CD4-positive, alpha-beta T cell treated with Interferon gamma for 1 hour (primary cell): ENCODE data around the gene LHPP.
"Not testable (repeated sequence)": the region's sequence is repeated elsewhere in the genome, so short reads cannot be mapped to it uniquely, and the experiment has no call there.

Source experiments
- DNase-seq: peaks from one replicate; pipeline ENCODE4 v3.0.0-alpha.2; 2020

Gene LHPP

DNA sequence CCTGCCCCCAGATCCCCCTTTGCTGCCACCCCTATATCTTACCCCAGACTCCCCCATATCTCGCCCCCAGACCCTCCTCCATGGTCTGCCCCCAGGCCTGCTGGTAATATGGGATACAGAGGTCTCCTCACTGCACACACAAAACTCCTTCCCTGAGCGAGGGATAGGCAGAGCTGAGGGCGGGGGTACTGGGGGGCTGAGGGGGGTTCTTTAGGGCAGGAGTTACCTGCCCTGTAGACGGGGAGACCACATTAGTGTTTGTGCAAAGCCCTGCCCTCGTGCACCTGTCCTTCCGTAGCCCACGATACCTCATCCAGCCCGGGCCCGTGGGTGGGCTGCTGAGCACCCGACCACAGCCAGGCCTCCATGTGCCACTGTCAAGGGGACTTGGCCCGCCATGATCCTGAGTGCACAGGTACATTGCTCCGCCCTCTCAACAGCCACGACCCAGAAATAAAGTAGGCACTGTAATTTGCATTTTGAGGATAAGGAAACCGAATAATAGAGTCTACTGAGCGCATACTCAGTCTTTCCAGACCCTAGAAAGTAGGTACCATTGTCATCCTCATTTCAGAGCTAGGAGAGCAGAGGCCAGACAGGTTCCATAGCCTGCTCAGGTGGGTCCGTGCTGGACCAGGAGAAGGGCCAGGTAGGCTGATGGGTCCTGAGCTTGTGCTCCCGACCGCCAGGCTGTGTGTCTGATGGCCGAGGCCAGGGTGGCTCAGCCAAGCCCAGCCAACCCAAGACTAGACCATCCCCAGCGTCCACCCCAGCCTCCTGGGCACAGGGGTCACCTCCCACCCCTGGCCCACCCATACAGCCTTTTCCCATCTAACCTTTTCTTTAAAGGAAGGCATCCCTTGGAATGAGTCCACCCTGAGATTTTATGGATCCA is 115.2 kb downstream of the LHPP start:
- DNase-seq, result no peak

DNA sequence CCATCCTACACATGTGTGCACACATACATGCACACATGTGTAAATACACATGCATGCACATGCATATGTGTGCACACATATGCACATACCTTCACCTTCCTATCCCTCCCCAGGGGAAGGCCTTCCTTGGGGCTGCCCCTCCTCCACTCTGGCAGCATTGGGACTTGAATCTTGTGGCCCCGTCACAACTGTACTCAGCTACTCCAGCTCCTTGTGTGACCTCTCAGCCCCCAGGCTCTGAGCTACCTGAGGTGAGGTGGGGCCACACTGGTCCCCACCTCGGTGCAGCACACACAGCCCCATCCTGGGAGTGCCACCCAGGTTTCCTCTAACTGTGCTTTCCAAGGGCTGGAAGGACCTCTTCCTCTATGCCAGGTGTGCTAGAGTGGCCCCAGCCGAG is 116.0 kb downstream of the LHPP start:
- DNase-seq, result no peak

DNA sequence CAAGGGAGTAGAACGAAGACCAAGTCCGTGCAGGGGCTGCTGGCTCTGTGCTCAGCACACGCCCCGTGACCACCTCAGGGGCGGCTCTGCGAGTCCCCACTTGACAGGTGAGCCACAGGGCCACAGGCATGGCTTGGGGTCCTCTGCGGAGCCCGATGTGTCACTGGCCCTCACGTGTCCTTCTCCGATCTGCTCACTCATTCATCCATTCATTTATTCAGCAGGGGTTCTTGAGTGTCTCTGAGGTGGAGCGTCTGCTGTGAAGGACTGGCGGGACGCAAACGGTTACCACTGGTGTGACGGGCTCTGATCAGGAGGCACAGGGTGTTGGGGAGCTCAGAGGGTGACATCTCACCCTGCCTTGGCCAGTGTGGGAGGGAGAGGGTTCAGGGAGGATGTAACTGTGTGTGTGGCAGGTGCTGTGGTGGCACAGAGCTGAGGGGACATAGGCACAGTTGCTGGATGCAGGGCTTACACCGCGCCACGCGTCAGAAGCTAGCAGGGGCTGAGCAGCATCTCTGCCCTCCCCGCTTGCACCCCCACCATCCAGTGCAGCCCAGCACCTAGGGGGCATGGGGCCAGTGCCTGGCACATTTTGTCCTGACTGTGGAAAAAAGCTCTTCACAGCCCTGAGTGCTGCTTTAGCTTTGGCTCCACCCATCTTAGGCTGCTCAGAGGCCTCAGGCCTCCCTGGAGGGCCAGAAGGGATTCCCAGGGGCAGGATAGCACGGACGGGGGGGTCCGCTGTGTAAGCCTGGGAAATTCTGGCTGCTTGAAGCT is 116.8 kb downstream of the LHPP start:
- no peak for DNase-seq

DNA sequence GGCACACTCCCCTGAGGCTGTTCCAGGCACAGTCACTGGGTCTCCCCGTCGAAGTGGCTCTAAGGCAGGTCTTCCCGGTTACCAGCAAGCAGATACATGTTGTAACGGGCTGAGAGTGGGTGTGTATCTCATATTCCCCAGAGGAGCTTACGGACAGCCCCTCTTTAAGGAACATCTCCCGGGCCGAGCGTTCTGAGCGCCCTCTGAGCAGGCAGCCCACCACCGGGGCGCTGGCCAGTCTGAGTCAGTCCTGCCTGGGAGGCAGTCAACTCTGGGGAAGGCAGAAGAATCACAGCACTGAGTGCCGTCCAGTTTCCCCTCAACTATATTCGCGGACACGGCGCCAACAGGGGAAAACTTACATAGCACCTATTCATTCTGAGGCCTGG is 117.4 kb downstream of the LHPP start:
- no peak for DNase-seq

DNA sequence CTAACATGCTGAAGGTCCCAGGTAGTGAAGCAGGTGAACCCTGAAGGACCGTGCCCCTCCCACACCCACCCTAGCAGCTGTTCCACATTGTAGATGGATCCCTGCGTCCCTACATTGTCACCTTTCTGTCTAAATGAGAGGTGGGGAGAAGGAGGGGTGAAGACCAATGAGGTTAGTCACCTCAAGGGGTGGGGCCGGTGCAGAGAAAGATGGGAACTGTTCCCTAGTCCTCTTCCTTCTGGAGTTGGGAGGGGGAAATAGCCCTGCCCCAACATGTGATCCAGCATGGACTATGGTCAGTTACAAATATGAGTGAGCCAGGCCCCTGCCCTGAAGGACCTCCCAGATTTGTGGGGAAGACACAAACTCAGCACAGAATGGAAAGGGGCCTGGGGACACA is 124.5 kb downstream of the LHPP start:
- DNase-seq, result no peak

DNA sequence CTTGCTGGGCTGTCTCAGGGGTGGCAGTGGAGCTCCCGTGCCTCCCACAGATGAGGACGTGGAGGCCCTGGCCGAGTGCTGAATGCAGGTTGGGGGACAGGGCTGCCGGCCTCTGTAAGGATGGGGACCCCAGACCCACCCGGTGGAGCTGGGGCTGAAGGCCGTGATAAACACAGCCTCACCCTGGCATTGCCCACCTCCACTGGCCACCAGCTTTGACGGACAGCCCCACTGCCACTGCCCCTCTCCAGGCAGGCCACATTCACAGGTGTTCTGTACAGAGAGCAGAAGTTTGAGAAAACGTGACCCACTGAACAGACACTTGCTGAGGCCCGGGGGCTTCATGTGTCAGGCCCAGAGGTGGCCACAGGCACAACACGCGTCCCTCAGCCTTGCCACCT is 126.2 kb downstream of the LHPP start:
- DNase-seq, result no peak

DNA sequence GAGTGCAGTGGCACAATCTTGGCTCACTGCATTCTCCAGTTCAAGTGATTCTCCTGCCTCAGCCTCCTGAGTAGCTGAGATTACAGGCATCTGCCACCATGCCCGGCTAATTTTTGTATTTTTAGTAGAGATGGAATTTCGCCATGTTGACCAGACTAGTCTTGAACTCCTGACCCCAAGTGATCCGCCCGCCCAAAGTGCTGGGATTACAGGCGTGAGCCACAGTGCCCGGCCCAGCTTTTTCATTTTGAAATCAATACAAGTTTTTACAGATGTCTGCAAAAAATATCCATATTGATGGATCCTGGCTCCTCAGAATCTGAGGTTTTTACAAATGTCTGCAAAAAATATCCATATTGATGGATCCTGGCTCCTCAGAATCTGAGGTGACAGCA is 126.7 kb downstream of the LHPP start:
- DNase-seq, result not testable (repeated sequence)

DNA sequence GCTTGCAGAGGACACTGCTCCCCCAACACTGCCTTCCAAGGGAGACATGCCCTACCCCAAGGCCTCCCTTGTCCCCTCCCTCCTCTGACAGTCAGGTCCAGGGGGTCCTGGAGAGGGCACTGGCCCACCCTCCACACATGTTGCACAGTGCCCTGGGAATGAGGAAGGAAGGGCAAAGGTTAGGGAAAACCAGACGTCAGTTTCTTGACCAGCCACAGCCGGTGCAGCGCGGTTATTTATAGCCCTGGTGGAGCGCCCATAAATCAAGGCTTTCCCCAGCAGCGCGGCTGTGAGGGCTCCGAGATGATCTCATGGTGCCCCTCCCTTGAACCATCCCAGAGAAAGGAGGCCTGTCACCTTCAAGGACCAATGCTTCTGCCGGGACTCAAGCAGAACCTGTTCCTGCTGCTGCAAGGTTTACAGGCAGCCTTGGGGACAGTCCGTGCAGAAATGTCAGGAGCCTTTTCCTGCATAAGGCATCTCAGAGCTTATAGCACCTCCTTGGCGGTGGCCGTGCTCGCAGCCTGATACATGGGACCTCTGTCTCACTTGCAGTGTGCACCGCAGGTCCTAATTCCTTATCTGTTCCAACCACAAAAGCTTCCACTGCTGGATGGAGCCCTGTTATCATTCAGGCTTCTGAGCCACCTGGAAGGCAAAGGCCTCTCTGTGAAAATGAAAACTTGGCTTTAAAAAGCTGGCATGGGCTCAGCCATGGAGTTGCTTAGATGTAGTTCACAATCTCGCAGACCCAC is 127.3 kb downstream of the LHPP start:
- no peak for DNase-seq

DNA sequence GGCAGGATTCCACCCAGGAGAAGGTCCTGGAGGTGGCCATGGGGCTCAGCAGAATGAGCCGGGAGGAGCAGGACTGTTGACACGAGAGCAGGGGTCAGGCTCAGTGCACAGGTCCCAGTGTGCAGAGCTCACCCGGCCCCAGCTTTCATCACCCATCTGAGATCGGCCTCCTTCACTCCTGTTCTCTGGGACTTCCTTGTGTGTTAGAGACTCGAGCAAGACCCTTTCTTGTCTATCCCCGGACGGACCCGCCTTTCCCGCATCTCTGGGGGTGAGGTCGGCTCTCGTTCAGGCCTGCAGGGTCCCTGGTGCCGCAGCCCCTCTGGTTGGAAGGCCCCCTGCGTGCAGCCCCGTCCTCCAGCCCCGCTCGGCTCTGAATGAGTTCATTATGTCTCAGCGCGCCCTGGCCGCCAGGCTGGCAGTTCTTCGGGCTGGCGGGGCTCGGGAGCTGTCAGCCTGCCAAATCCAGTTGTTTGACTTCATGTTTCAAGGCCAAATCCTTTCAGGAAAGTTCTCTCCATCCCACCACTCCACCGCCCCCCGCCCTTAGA is 127.9 kb downstream of the LHPP start:
- no peak for DNase-seq

DNA sequence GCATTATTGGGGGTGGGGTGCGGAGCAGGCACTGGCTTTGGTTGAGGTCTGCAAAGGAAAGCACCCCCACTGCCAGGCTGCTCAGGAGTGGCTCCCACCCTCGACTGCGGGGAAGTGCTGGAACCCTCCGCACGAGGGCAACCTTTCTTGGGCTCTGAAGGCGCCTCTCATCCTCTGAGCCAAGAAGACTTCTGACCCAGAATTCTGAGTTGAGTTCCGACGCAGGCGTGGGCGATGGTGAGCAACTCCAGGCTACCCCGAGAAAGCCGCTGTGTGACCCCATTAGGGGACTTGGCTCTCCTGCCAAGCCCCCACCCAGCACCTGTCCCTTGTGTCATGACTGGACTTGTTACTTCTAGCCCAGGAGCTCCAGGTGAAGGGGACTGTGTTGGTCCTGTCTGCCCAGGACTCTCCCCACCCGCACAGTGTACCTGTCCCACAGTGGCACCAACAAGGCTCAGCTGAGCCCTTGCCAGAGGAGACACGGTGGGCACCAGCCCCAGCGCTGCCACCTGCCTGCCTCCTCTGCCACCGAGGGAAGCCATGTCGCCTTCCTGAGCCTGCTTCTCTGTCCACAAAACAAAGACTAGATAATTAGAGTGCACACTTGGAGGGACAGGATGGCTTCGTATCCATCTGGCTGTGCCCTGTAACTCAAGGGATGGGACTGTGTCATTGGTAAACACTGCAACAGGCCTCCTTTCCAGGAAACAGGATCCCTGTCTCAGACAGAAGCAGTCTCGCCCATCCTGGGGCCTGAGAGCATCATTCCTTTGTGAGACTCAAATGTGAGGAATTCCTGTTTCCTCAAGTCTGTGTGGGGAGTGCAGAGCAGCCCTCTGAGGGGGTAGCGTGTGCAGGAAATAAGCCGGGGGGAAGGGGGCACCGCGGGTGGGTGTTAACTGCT is 128.8 kb downstream of the LHPP start:
- no peak for DNase-seq

DNA sequence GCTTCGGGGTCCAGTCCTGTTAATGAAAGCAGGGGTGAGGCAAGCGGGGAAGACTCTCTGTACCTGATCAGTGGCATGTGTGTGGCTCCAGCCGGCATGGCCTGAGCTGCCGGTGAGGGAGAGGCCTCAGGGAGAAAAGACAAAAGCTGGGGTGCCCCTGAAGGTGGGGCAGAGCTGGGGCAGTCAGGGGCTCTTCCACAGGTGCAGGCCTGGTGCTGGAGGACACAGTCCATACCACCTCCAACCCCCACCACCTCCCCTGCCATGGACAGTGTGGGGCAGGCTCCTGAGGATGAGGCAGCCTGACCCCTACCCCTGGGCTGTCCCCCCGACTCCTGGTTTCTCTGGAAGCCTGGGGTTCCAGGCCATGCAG is 129.5 kb downstream of the LHPP start:
- no peak for DNase-seq

DNA sequence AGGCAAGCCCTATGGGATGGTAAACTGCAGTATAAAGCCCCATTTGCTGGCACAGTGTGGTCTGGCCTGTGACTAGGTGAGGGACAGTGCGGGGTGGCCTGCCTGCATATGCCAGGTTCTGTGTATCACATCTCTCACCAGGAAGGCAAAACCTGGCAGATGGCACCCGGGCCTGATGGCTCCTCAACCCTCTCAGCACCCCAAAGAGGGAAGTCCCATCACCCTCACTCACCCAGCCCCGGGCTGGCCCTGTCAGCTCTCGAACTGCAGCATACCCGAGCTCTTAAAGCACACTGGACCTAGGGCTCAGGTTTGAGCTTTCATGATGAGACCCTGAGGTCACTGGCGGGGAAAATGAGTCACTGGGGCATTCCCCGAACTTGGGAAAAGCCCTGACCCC is 130.5 kb downstream of the LHPP start:
- DNase-seq, result no peak

DNA sequence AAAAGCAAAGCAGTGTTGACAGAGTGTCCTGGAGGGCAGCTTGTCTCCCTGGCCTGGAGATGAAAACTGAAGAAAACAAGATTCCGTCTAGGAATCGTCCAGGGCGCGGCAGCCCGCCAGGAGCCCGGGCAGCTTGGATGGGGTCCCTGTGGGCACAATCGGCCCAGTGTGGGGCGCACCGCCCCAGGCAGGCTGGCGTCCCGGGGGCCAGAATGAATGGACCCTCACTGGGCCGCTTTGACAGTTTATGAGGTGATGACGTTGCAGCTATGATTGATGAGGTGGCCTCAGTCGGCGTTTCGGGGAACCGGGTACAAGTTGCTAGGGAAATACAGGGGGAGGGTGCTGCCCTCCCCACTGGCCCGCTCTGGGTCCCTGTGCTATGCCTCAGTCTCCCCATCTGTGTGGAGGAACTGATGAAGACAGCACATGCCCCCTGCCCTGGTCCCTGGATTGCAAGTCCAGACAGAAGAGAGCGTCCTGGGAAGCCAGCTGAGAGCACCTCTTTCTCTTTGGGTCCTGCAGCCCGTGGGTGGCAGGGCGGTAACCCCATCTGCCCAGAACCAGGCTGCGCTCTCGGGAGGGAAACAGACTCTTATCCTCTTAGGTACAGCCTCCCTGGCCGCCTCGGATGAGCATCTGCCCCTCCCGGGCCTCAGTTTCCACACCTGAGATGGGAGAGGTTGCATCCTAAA is 131.3 kb downstream of the LHPP start:
- no peak for DNase-seq

DNA sequence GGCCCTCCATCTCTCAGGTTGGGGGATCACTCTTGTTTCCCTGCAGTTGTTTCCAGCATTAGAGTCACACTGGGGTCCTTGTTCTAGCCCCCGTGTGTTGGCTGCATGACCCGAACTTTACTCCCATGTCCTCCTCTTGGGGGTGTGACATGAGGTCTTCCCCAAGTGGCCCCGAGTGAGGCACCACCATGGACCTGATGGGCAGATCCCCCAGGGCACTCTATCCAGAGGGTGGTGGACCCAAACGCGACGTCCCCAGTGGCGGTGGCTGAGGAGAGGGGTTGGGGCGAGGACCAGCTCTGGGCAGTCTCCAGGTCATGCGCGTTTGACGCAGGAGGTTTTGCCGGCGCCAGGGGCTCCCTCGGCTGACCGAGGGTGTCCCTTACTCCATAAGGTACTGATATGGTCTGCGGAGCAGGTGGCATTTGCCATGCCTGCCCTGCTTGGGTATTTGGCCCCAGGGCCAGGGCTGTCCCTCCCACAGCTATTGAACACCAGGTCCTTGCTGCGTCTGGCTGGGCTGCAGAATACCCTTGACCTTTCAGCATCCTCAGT is 131.9 kb downstream of the LHPP start:
- DNase-seq, result no peak

DNA sequence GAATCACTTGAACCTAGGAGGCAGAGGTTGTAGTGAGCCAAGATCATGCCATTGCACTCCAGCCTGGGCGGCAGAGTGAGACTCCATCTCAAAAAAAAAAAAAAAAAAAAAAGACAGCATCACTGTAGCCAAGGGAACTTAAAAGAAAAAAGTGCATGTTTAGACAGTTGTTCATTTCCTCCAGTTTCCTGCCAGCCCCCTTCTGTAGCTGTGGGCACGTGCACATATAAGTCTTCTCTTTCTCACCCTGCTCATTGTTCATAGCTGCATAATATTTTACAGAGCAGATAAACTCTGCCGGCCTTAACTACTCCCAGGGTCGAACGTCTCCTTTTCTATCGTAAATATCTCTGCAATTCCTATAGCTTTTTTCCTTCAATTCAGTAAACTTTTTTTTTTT is 132.6 kb downstream of the LHPP start:
- DNase-seq, result no peak

DNA sequence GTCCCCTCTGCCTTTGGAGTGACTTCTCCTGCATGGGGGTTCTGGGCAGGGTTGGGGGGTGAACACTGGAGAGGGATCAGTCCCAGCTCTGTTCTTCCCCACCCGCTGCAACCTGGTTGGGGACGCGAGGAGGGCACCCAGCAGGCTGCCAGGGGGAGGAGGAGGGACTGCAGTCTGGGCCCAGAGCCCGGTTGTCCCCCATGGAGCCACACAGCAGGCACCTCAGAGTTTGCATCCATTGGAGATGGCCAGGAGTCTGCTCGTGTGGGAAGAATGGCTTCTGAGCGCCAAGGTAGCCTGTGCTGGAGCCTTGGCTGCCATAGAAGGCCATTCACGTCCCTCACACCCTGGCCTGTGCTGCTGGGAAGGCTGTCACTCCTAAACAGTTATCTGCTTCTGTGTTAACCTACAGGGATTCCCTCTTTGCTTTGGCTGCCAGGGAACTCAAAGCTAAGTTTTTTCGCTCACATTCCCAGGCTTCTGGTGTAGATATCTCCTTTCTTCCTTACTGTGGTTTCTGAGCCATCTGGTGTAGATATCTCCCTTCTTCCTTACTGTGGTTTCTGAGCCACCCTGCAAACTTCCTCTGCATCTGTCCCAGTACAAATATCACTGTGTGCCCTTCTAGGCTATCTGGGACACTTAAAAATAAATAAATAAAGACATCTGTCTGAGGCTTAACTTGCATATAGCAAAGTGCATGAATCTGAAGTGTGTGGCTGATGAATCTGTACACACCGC is 133.7 kb downstream of the LHPP start:
- DNase-seq, result no peak

DNA sequence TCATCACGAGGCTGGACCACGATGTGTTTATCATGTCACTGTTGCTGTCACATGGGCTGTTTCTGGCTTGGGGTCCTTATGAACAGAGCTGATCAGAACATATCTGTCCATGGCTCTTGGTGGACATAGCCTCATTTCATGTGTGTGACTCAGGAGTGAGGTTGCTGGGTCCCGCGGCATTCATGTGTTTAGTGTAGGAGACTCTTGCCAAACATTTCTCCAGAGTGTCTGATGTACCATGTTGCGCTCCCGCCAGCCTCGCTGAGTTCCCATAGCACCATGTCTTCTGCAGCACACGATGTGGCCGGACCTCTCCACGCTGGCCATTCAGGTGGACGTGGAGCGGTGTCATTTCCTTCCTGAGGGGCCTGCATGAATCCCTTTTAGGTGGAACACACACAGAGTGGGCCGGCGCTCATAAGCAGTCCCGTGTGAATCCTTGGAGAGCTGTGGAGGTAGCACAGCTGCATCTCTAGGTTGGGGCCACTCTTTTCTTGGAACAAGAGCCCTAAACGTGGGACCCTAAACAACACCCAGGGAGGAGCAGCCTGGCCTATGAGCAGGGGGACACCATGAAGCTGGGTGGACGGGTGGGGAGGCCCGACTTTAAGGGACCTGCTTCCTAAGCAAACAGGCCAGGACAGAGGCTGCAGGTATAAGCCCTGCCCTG is 134.6 kb downstream of the LHPP start:
- DNase-seq, result no peak

DNA sequence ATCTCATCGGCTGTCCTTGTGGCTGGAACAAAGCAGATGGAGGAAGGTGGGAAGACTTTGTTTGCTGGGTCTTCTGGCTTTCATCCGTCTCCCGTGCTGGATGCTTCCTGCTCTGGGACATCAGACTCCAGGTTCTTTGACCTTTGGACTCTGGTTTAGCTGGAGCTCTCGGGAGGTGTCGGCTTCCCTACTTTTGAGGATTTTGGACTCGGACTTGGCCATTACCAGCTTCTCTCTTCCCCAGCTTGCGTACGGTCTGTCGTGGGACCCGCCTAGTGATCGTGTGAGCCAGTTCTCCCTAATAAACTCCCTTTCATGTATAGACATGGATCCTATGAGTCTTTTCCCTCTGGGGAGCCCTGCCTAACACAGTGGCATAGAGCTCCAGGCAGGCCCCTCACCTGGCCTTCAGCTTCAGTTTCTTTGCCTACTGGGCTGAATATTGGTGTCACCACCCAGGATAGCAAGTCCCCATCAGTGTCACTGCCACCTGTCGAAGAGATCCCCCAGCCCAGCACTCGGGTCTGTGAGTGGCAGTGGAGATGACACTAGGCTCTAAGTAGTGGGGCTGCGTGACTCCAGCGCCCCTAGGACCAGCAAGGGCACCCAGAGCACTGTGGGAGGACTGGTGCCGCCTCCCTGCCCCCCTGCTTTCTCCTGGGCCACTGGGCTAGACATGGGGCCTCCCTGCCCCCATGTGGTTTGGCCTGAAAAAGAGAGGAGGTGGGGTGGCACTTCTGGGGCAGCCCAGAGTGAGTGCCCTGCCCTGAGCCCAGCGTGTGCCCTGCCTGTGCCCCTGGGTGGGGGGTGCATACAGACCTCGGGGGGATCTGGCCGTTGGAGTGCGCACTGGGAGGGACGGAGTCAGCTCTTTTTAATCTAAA is 135.6 kb downstream of the LHPP start:
- no peak for DNase-seq

DNA sequence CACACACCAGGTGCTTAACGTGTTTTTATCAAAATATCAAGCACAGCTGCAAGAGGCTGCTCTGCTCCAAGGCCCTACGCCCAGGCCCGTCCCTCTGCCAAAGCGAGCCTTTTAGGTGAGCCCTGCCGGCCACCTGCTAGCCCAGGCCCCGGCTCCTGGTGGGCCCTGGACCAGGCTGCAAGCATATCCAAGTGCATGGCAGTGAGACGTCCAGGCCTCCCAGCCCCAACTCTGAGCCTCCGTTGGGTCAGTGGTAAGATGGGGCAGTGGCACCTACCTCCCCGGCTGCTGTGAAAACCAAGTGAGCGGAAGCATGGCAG is 136.2 kb downstream of the LHPP start:
- no peak for DNase-seq
